Chondrocyte (in vitro differentiated cells): Measurements from ENCODE around the gene LANCL1. TPM values are rescaled to one million over a fixed set of nuclear protein-coding genes. Genes with fewer than 3 reads are reported as not detected.

ENCODE experiments used
- DNase-seq: peaks from one replicate; pipeline ENCODE4 v3.0.0; 2021; ENCODE audit warnings: mixed read lengths, low spot score
- H3K27ac Mint-ChIP-seq: one replicate; pipeline ENCODE4 v1.8.0; 2021; ENCODE audit warnings: mild to moderate bottlenecking, moderate library complexity, mixed read lengths; ENCODE audit not compliant: unreplicated experiment
- H3K27me3 Mint-ChIP-seq: 2 replicates; pipeline ENCODE4 v1.8.0; 2021; ENCODE audit warnings: low read depth, mixed read lengths
- H3K36me3 Mint-ChIP-seq: 2 replicates; pipeline ENCODE4 v1.8.0; 2021; ENCODE audit warnings: low read depth, mixed read lengths
- H3K4me1 Mint-ChIP-seq: 2 replicates; pipeline ENCODE4 v1.8.0; 2021; ENCODE audit warnings: low read depth, mild to moderate bottlenecking, mixed read lengths
- H3K4me3 Mint-ChIP-seq: one replicate; pipeline ENCODE4 v1.8.0; 2021; ENCODE audit warnings: mild to moderate bottlenecking, moderate library complexity, mixed read lengths; ENCODE audit not compliant: unreplicated experiment
- H3K9me3 Mint-ChIP-seq: 2 replicates; pipeline ENCODE4 v1.8.0; 2021; ENCODE audit warnings: low read depth, mixed read lengths
- CTCF ChIP-seq: fragments of 200-600 bp; sonication (generic); IDR thresholded peaks from 2 replicates; pipeline ENCODE4 v1.5.0; 2021; ENCODE audit warnings: antibody characterized with exemption, mild to moderate bottlenecking, moderate library complexity
- total RNA-seq: library from RNA; stranded (reverse); gene quantifications from 3 replicates; pipeline ENCODE4 v1.2.1, GENCODE V29; 2021

The LANCL1 gene
- total RNA-seq, 1 donor from 2014 or later: 52.1 TPM

GRCh38 chr2:210493528-210493927 lies 17.0 kb upstream of the LANCL1 start:
- Mint-ChIP-seq H3K27ac (no peak overlapping the region), H3K4me1 (no peaks in the 10 kb centered on the region), H3K27me3 (no peaks in the 10 kb centered on the region), H3K36me3 (no peaks in the 10 kb centered on the region), H3K4me3 (no peak overlapping the region), H3K9me3 (no peaks in the 10 kb centered on the region)
- no peak for DNase-seq
- TF ChIP-seq CTCF: no peak

GRCh38 chr2:210481601-210482175 lies 5.1 kb upstream of the LANCL1 start:
- no peak for DNase-seq
- H3K36me3 Mint-ChIP-seq: no peaks in the 10 kb centered on the region
- no peak overlapping the region for H3K27ac Mint-ChIP-seq
- peaks cover 9% of the 10 kb centered on the region for H3K9me3 Mint-ChIP-seq
- H3K4me1 Mint-ChIP-seq: peaks cover 16% of the 10 kb centered on the region
- no peaks in the 10 kb centered on the region for H3K27me3 Mint-ChIP-seq
- TF ChIP-seq CTCF: no peak
- H3K4me3 Mint-ChIP-seq: no peak overlapping the region

- Mint-ChIP-seq H3K9me3 (peaks cover 9% of the 10 kb centered on the region), H3K27me3 (no peaks in the 10 kb centered on the region), H3K4me1 (peaks cover 22% of the 10 kb centered on the region), H3K36me3 (no peaks in the 10 kb centered on the region), H3K4me3 (no peak overlapping the region), H3K27ac (no peak overlapping the region)
- TF ChIP-seq CTCF: no peak
- no peak for DNase-seq
These were observed 4.2 kb upstream of the LANCL1 start for GRCh38 chr2:210480764-210481163.

GRCh38 chr2:210480079-210480478 lies 3.5 kb upstream of the LANCL1 start:
- no peak for DNase-seq

GRCh38 chr2:210478661-210479060 lies 2.1 kb upstream of the LANCL1 start:
- no peaks in the 10 kb centered on the region for H3K36me3 Mint-ChIP-seq
- no peak for TF ChIP-seq CTCF
- peaks cover 30% of the 10 kb centered on the region for H3K4me1 Mint-ChIP-seq
- H3K9me3 Mint-ChIP-seq: no peaks in the 10 kb centered on the region
- no peak overlapping the region for H3K27ac Mint-ChIP-seq
- no peak overlapping the region for H3K4me3 Mint-ChIP-seq
- H3K27me3 Mint-ChIP-seq: no peaks in the 10 kb centered on the region
- no peak for DNase-seq

More at GRCh38 chr2:210480079-210480478, 3.5 kb upstream of the LANCL1 start:
- no peaks in the 10 kb centered on the region for H3K27me3 Mint-ChIP-seq
- H3K27ac Mint-ChIP-seq: no peak overlapping the region
- H3K9me3 Mint-ChIP-seq: peaks cover 9% of the 10 kb centered on the region
- no peak overlapping the region for H3K4me3 Mint-ChIP-seq
- TF ChIP-seq CTCF: no peak
- H3K36me3 Mint-ChIP-seq: no peaks in the 10 kb centered on the region
- H3K4me1 Mint-ChIP-seq: peaks cover 27% of the 10 kb centered on the region
